ENCODE data around the gene CHMP6. TPM values are rescaled to one million over a fixed set of nuclear protein-coding genes. Genes with fewer than 3 reads are reported as not detected.
A peak's percentile ranks its signal among the peaks of the same experiment; 100 is the strongest.

CHMP6 gene
- total RNA-seq, 1 experiment from 2014 or later: 22.0 TPM

DNA sequence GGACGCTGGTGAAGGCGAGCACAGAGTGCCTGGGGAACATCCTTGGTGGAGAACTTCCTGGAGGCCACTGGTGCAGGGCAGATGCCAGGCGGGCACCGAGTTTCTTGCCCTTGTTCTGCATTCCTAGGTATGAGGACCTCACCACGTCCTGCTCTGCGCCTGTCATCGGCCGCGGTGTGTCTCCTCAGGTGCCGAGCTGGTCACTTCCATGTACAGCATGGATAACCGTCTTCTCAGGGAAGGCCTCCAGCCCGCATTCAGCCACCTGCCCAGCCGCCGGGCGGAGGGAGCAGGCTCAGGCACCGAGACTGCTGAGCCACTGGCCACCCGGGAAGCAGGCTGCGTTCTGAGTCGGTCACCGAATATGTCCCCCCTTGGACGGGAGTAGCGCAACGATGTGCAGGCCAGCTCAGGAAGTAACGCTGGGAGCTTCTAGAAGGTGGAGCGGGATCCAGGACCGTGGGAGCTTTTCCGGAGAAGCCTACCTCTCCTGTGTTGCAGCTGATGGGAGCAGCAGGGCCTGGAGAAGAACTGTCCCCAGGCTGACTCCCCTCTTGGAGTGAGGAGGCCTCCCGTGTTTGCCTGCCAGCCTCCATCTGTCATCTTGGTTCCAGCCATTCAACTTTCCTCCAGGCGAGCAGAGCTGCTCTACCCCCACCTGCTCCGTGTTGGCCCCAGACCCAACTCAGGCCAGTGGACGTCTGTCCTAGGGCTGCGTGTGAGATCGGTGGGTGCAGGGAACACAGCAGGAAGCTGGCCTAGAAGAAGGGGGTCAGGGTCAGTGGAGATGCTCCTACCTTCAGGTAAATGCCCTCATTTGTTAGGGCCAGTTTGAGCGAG lies 41.2 kb downstream of the CHMP6 start:
- CTCF ChIA-PET: interaction anchor here (1.5 kb wide), 1 partner anchor 9 kb away, joined by 4 read pairs; no protein-coding TSS in a partner anchor
- POLR2A ChIA-PET: no interaction called here
- Histone ChIP-seq H2AFZ (ENCODE audit: low read depth, low read length, poor library complexity, severe bottlenecking) (no peak overlapping the region), H3K27ac (ENCODE audit: low read depth, low read length) (no peak overlapping the region), H3K9ac (ENCODE audit: low read length) (no peak overlapping the region), H3K4me3 (replicated peaks in 1 of 2; ENCODE audit: low read depth in 1 of 2, low read length in 2 of 2) (no peak overlapping the region), H3K9me3 (ENCODE audit: control insufficient read depth in 1 of 2, insufficient read depth in 1 of 2, low read depth in 1 of 2, low read length in 2 of 2) (no peaks in the 10 kb centered on the region), H3K4me1 (ENCODE audit: control insufficient read depth in 1 of 2, insufficient read depth in 2 of 2, low read length in 2 of 2) (peaks cover 28 to 32% of the 10 kb centered on the region in 2 experiments), H3K36me3 (ENCODE audit: control insufficient read depth in 1 of 2, insufficient read depth in 2 of 2, low read length in 2 of 2) (peaks cover 8 to 19% of the 10 kb centered on the region in 2 experiments; a peak in 3 of 4 replicates), H3K9me2 (ENCODE audit: insufficient read depth) (no peaks in the 10 kb centered on the region), H3K79me2 (ENCODE audit: insufficient read depth, low read length) (peaks cover 26% of the 10 kb centered on the region), H3K27me3 (ENCODE audit: insufficient read depth, low read length) (no peaks in the 10 kb centered on the region), H4K20me1 (ENCODE audit: insufficient read depth) (no peaks in the 10 kb centered on the region; the same call in 1 of the 2 replicates), H3K4me2 (ENCODE audit: low read length) (no peak overlapping the region)
- RAD21 ChIA-PET (ENCODE audit: low non-redundant PET in 1 of 2, low total read pairs in 2 of 2, uncharacterized antibody in 2 of 2, unreplicated experiment in 2 of 2): no interaction called here
- TF ChIP-seq CBX3 (IDR thresholded peaks at IDR 0.05; ENCODE audit: low read depth) (no peak), YY1 (IDR thresholded peaks at IDR 0.05; ENCODE audit: extremely low read depth, insufficient replicate concordance, low read depth, low read length) (no peak)
- TF ChIP-seq, protein P1, sequence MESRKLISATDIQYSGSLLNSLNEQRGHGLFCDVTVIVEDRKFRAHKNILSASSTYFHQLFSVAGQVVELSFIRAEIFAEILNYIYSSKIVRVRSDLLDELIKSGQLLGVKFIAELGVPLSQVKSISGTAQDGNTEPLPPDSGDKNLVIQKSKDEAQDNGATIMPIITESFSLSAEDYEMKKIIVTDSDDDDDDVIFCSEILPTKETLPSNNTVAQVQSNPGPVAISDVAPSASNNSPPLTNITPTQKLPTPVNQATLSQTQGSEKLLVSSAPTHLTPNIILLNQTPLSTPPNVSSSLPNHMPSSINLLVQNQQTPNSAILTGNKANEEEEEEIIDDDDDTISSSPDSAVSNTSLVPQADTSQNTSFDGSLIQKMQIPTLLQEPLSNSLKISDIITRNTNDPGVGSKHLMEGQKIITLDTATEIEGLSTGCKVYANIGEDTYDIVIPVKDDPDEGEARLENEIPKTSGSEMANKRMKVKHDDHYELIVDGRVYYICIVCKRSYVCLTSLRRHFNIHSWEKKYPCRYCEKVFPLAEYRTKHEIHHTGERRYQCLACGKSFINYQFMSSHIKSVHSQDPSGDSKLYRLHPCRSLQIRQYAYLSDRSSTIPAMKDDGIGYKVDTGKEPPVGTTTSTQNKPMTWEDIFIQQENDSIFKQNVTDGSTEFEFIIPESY (IDR thresholded peaks at IDR 0.05; ENCODE audit: extremely low read depth, insufficient replicate concordance, low read length): no peak
- TF ChIP-seq, protein P2, sequence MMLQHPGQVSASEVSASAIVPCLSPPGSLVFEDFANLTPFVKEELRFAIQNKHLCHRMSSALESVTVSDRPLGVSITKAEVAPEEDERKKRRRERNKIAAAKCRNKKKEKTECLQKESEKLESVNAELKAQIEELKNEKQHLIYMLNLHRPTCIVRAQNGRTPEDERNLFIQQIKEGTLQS (IDR thresholded peaks at IDR 0.05): no peak
- TSS peak; percentile 10 for BruUV-seq (replicated peaks)
- DNase-seq (ENCODE audit: low read depth, low spot score): no peak
- ATAC-seq: no peak
- intact Hi-C loops (cut with micrococcal nuclease): no loop called here
